Mesodermal cell (in vitro differentiated cells): Measurements from ENCODE around the gene PPP3CA.

Source experiments
- H3K27ac ChIP-seq: 2 replicates; pipeline ENCODE4 v1.7.0; 2013; ENCODE audit warnings: mild to moderate bottlenecking, low read depth, low read length, moderate library complexity; ENCODE audit not compliant: severe bottlenecking
- H3K36me3 ChIP-seq: 2 replicates; pipeline ENCODE4 v1.7.1; 2013; ENCODE audit warnings: mild to moderate bottlenecking, low read length, moderate library complexity; ENCODE audit not compliant: control insufficient read depth, insufficient read depth
- H3K4me1 ChIP-seq: one replicate; pipeline ENCODE4 v1.7.1; 2013; ENCODE audit warnings: mild to moderate bottlenecking, low read length; ENCODE audit not compliant: insufficient read depth, control insufficient read depth, poor library complexity, severe bottlenecking
- H3K4me3 ChIP-seq: 2 replicates; pipeline ENCODE4 v1.7.0; 2013; ENCODE audit warnings: low read length, control low read depth, mild to moderate bottlenecking; ENCODE audit not compliant: insufficient read depth, poor library complexity, severe bottlenecking; ENCODE audit errors: extremely low read depth
- H3K9me3 ChIP-seq: 2 replicates; pipeline ENCODE4 v1.7.1; 2013; ENCODE audit warnings: mild to moderate bottlenecking, low read length, moderate library complexity; ENCODE audit not compliant: control insufficient read depth
- WGBS, 2 experiments: methylation state at CpG; one replicate each; pipeline ENCODE4 v1.1.5; 2013; ENCODE audit warnings: missing lambda C conversion rate in 2 of 2; ENCODE audit not compliant: insufficient coverage in 2 of 2; 5-methylcytosine and 5-hydroxymethylcytosine counted together

Gene PPP3CA

DNA sequence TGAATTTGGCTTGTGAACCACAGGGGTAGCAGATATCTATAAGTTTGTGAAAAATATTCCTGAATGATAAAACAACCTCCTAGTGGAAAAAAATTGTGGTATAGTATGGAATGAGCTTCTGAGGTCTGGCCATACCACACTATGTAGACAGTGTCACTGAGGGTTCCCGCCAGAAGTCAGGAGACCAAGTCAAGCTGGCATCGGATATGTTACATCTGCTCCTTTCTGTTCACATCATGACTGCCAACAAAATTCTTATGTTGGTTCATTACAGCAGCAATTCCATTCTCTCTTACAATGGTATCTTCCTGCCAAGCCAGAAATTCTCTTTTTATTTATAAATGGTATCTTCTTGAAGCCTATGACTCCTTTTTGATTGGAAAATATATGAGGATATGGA, 273.0 kb downstream of the PPP3CA start:
- H3K27ac ChIP-seq = no peak overlapping the region
- no peaks in the 10 kb centered on the region for H3K9me3 ChIP-seq
- WGBS, 2 experiments = 92% methylated on average over 2 of the region's 2 CpGs; no CpG with 5 or more reads in 1 of the 2 experiments
- H3K4me1 ChIP-seq = no peaks in the 10 kb centered on the region
- H3K4me3 ChIP-seq = no peak overlapping the region
- no peaks in the 10 kb centered on the region for H3K36me3 ChIP-seq

DNA sequence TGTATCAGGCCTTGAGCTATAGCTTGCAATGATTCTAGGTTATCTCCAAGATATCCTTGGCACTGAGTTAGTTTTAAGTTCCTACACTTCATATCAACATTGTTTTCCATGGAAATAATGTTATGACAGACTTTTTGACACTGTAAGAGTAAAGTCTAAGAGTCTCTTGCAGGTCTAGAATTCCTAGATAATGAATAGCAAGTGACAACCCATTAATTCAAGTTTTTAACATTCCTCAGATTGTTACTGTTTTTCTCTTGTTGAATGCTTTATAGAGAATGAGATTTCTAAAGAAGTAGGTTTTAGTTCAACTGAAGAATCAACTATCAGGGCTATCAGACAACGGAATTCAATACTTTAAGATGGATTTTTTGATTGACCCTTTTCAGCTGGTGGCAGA, 276.1 kb downstream of the PPP3CA start:
- no peak overlapping the region for H3K27ac ChIP-seq
- no peaks in the 10 kb centered on the region for H3K9me3 ChIP-seq
- no peaks in the 10 kb centered on the region for H3K36me3 ChIP-seq
- no peak overlapping the region for H3K4me3 ChIP-seq
- 100% methylated on average over 1 of the region's 1 CpG; no CpG with 5 or more reads in 1 of the 2 experiments for WGBS, 2 experiments
- no peaks in the 10 kb centered on the region for H3K4me1 ChIP-seq

DNA sequence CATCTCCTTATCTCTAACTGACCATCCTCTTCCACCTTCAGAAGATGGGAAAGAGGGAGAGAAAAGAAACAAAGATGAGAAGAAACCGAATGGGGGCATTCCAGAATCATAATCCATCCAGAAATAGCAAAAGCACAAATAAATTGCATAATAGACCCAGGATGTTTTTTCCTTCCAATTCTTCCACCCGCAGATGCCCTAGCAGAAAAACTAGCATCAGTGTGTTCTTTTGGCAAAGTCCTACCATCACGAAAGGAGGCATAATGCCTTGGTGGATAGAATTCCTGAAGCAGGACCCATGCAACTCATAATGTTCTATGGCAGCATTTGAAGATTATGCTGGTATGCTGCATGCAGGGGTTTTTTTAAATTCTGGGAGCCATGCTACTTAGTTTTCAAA, 279.2 kb downstream of the PPP3CA start:
- 100% methylated on average over 1 to 2 of the region's 3 CpGs for WGBS, 2 experiments

DNA sequence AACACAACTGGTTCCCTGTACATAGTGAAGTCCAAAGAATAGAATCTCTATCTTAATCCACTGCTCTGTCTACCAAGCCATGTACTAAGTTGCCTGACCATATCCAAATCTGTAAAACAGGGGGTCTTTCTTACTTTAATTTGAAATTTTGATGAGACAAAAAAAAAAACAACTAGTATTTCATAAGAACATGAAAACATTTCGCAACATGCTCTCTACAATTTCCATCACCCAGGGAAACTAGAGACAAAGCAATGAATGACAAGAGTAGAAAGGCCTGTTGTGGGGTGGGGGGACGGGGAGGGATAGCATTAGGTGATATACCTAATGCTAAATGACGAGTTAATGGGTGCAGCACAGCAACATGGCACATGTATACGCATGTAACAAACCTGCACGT, 279.9 kb downstream of the PPP3CA start:
- Histone ChIP-seq H3K4me1 (no peaks in the 10 kb centered on the region), H3K9me3 (no peaks in the 10 kb centered on the region), H3K36me3 (no peaks in the 10 kb centered on the region), H3K4me3 (no peak overlapping the region), H3K27ac (no peak overlapping the region)
- WGBS, 2 experiments = no CpG with 5 or more reads among the region's 5 CpGs

More for the DNA sequence above, 279.2 kb downstream of the PPP3CA start:
- H3K4me1 ChIP-seq = no peaks in the 10 kb centered on the region
- no peaks in the 10 kb centered on the region for H3K36me3 ChIP-seq
- no peak overlapping the region for H3K27ac ChIP-seq
- H3K9me3 ChIP-seq = no peaks in the 10 kb centered on the region
- no peak overlapping the region for H3K4me3 ChIP-seq

DNA sequence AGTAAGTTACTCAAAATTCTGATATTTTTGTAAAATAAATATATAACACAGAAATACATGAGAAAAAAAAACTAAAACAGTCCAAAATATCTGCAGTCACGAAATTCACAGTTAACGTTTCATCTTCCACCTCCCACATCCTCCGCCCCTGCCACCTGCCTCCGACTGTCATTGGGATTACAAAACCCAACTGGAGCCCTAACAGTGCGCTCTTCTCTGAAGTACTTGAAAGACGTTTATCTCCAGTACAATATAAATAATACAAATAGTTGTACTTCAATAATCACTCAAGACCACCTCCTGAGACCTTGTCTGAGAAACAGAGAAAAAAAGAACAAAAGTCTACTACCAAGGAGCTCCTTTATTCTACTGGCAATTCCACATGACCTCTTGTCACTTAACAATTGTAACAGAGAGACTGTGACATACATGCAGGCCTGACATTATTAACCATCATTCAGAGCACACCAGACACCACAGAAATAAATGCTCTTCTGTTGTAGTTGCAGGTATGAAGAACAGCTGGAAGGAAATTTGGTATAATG, 280.6 kb downstream of the PPP3CA start:
- 93 to 100% methylated on average over 4 to 5 of the region's 6 CpGs for WGBS, 2 experiments
- Histone ChIP-seq H3K4me3 (no peak overlapping the region), H3K36me3 (no peaks in the 10 kb centered on the region), H3K9me3 (no peaks in the 10 kb centered on the region), H3K4me1 (no peaks in the 10 kb centered on the region), H3K27ac (no peak overlapping the region)

DNA sequence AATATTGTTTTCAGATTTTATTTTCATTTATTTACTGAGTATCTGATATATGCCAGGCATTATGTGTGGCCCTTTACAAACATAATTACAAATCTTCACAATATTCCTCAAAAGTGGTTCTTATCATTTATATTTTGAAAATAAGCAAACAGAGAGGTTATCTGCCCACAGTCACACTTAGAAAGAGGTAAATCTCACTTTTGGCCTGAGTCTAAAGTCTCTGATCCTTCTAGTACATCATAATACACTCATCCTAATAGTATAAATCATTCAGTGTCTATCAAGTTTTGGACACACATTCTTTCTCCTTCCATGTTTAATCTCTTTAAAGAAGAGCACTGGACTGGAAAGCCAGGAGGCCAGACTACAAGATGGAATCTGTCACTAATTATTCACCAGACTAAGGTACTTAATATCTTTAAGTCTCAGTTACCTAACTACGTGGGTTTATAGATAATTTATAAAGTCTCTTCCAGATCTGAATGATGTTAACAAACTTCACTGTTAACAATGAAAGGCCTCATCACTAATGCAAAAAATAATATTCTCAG, 281.3 kb downstream of the PPP3CA start:
- no CpG with 5 or more reads among the region's 1 CpG for WGBS, 2 experiments
- no peaks in the 10 kb centered on the region for H3K4me1 ChIP-seq
- no peaks in the 10 kb centered on the region for H3K9me3 ChIP-seq
- H3K27ac ChIP-seq = no peak overlapping the region
- H3K36me3 ChIP-seq = no peaks in the 10 kb centered on the region
- H3K4me3 ChIP-seq = no peak overlapping the region

DNA sequence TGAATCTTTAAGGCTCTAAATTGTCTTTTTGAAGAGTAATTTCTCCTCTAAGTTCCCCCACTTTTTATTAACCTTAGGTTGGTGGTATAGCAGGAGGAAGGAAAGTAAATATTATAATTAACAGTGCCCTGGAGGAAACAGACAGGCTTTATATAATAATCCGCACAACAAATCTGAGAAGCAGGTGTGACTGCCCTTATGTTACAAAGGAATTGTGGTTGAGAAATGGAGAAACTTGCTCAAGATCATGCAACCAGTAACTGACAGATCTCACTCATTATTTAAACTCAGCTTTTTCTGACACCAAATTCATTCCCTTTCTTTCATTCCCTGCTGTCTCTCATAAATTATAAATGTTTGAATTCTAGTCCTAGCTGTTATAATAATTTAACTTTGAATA, 282.0 kb downstream of the PPP3CA start:
- Histone ChIP-seq H3K9me3 (no peaks in the 10 kb centered on the region), H3K27ac (no peak overlapping the region), H3K4me1 (no peaks in the 10 kb centered on the region), H3K4me3 (no peak overlapping the region), H3K36me3 (no peaks in the 10 kb centered on the region)
- WGBS, 2 experiments = 100% methylated on average over 1 of the region's 1 CpG; no CpG with 5 or more reads in 1 of the 2 experiments

DNA sequence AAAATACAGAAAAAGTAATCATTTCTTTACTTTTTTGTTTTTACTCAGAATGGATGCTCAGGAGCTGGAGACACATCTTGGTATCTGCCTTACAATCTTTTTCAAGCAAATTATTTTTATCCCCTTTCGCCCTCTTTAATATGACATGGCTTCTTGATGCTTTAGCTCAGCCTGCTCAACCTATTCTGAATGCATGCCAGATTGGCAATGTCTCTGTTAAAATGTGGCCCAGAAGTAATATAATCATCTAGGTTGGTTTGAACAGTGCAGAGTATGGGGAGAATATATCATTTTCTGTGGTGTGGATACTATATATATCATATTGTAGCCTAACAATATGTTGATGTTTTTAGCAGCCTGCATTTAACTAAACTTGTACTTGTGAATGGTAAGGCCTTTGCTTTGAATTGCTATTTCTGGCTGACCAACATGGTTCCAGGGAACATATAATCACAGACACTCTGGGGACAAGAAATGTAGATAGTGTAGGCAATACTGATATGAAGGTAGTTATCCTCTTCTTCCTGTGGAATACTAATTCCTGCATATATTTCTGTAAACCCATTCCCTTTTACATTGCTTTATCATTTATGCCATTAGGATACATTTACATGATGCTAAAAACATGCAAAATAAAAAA, 282.7 kb downstream of the PPP3CA start:
- no peaks in the 10 kb centered on the region for H3K36me3 ChIP-seq
- H3K27ac ChIP-seq = no peak overlapping the region
- 100% methylated on average over 1 of the region's 1 CpG; no CpG with 5 or more reads in 1 of the 2 experiments for WGBS, 2 experiments
- H3K4me1 ChIP-seq = no peaks in the 10 kb centered on the region
- H3K9me3 ChIP-seq = no peaks in the 10 kb centered on the region
- no peak overlapping the region for H3K4me3 ChIP-seq

DNA sequence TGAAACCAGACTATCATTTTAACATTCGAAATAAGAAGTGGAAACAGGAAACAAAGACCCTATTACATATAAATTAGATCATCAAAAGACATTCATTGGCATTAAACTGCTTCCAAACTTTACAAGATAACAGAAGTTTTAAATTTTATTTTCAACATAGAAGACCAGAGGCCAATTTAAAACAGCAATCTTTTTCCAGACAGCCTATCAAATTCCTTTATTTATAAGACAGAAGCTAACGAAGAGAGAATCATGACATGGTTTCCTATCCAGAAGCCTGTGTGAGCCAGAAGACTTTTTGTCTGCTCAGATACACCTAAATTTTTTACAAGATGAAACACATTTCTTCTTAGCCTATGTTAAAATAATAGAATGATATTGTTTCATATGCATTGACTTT, 291.9 kb downstream of the PPP3CA start:
- no peaks in the 10 kb centered on the region for H3K4me1 ChIP-seq
- H3K9me3 ChIP-seq = no peaks in the 10 kb centered on the region
- no peaks in the 10 kb centered on the region for H3K36me3 ChIP-seq
- 86 to 94% methylated on average over 1 to 2 of the region's 2 CpGs for WGBS, 2 experiments
- no peak overlapping the region for H3K27ac ChIP-seq
- H3K4me3 ChIP-seq = no peak overlapping the region

DNA sequence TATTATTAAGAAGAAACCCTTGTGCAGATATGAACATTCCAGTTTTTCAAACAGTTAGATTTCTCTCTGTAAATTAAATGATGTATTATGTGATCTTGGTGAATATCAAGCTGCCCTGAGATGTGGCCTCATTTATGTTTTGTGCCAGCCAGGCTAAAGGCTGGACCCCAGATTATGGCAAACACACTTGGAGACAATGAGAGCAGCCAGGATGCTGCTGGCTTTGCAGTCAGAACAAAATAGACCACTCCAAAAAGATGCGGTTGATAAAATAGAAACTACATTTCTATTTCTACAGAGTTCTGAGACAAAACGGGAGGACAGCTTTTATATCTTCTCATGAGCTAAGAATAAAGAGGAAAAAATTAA, 296.5 kb downstream of the PPP3CA start:
- WGBS, 2 experiments = no CpG with 5 or more reads among the region's 2 CpGs
- H3K4me1 ChIP-seq = no peaks in the 10 kb centered on the region
- H3K9me3 ChIP-seq = no peaks in the 10 kb centered on the region
- H3K4me3 ChIP-seq = no peak overlapping the region
- H3K36me3 ChIP-seq = no peaks in the 10 kb centered on the region
- H3K27ac ChIP-seq = no peak overlapping the region
